ENCODE data around the gene DIS3L2.

DNA sequence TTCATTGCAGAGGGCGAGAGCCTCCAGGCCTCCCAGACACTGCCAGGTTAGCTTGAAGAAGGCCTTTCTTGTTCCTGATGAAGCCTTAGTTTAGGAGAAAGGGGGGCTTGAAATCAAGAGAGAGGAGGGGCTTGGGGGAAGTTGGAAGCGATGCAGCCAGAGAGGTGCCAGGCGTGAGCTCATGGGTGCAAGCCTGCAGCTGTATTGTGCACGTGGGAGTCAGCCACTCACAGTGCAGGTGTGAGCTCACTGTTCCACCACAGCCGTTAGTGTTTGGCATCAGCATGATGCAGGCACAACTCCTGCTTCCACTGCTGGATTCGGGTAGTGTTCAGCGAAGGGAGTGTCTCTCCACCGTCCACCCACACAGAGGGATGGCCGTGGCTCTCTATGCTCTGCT, 348.6 kb downstream of the DIS3L2 start:
- TF ChIP-seq, protein P1, sequence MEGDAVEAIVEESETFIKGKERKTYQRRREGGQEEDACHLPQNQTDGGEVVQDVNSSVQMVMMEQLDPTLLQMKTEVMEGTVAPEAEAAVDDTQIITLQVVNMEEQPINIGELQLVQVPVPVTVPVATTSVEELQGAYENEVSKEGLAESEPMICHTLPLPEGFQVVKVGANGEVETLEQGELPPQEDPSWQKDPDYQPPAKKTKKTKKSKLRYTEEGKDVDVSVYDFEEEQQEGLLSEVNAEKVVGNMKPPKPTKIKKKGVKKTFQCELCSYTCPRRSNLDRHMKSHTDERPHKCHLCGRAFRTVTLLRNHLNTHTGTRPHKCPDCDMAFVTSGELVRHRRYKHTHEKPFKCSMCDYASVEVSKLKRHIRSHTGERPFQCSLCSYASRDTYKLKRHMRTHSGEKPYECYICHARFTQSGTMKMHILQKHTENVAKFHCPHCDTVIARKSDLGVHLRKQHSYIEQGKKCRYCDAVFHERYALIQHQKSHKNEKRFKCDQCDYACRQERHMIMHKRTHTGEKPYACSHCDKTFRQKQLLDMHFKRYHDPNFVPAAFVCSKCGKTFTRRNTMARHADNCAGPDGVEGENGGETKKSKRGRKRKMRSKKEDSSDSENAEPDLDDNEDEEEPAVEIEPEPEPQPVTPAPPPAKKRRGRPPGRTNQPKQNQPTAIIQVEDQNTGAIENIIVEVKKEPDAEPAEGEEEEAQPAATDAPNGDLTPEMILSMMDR (IDR thresholded peaks at IDR 0.05) = no peak
- no peak for TF ChIP-seq POLR2A (IDR thresholded peaks at IDR 0.05)

Data from uterus (tissue), 2 donors.